Thymus (tissue), 11 donors: ENCODE measurements around the gene LILRB2. TPM values are rescaled to one million over a fixed set of nuclear protein-coding genes. Genes with fewer than 3 reads are reported as not detected.
A peak's percentile ranks its signal among the peaks of the same experiment; 100 is the strongest.
"Not testable (repeated sequence)": the region's sequence is repeated elsewhere in the genome, so short reads cannot be mapped to it uniquely, and the experiment has no call there.

Source experiments
- DNase-seq, 9 donors: peaks; one replicate each; pipeline ENCODE4 v3.0.0-alpha.2; 2013; ENCODE audit warnings: low spot score in 9 of 9, low read depth in 6 of 9, missing footprints in 1 of 9
- H3K27ac ChIP-seq, 2 donors: one replicate each; pipeline ENCODE4 v1.5.1; 2013; ENCODE audit warnings: control low read depth in 1 of 2, low read depth in 1 of 2, low read length in 1 of 2, mild to moderate bottlenecking in 1 of 2, moderate library complexity in 1 of 2
- H3K27me3 ChIP-seq, 2 donors: one replicate each; pipeline ENCODE4 v1.5.1; 2013; ENCODE audit warnings: low read length in 1 of 2; ENCODE audit not compliant: control insufficient read depth in 2 of 2, insufficient read depth in 1 of 2
- H3K36me3 ChIP-seq, 2 donors: one replicate each; pipeline ENCODE4 v1.5.1; 2013; ENCODE audit warnings: low read length in 1 of 2, mild to moderate bottlenecking in 1 of 2, moderate library complexity in 1 of 2; ENCODE audit not compliant: control insufficient read depth in 2 of 2, insufficient read depth in 2 of 2
- H3K4me1 ChIP-seq, 2 donors: one replicate each; pipeline ENCODE4 v1.5.1; 2013; ENCODE audit warnings: low read length in 2 of 2; ENCODE audit not compliant: control insufficient read depth in 2 of 2, insufficient read depth in 2 of 2
- H3K4me3 ChIP-seq, 2 donors: one replicate each; pipeline ENCODE4 v1.5.1; 2013; ENCODE audit warnings: low read length in 2 of 2, control low read depth in 1 of 2, mild to moderate bottlenecking in 1 of 2
- H3K9me3 ChIP-seq, 2 donors: one replicate each; pipeline ENCODE4 v1.5.1; 2013; ENCODE audit warnings: low read length in 1 of 2, mild to moderate bottlenecking in 1 of 2; ENCODE audit not compliant: control insufficient read depth in 2 of 2, insufficient read depth in 1 of 2
- WGBS: extraction: QIAGEN DNeasy Blood & Tissue Kit; methylation state at CpG from one replicate; pipeline ENCODE4 v1.1.7; 2013; 5-methylcytosine and 5-hydroxymethylcytosine counted together
- polyA plus RNA-seq: library from polyadenylated mRNA; stranded (reverse); fragments of 200-250 nt; gene quantifications from one replicate; pipeline ENCODE4 v1.2.3, GENCODE V29; 2013
- total RNA-seq: library from RNA; stranded (reverse); fragments of 120-200 nt; gene quantifications from one replicate; pipeline ENCODE4 v1.2.4, GENCODE V29; 2013
- donor health status: healthy.

LILRB2 gene
- total and polyA plus RNA-seq, 2 donors = 0.90 to 7.3 TPM

DNA sequence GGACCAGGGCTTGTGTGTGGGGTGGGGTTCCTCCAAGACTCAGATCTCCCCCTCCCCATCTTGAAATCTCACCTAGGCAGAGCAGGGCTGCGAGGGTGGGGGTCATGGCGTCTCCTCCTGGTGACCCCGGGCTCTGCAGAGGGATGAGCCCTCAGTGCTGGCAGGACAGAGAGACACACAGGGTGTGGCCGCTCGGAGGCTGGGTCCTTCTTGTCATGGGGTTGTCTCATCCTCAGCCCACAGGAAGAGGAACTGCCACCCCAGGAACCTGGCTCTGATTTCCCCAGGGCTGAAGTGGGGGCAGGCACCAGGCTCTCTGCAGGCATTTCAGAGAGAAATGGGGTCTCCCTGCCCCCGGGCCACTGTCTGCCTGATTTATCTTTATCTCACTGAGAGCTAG, 38.3 kb downstream of the LILRB2 start, which contains the start of gene LILRA6:
Gene LILRA6, minus strand, starts transcription at position 145 of the 400 bp plus-strand sequence.
- not testable (repeated sequence) for H3K27me3 ChIP-seq, H3K4me1 ChIP-seq, H3K4me3 ChIP-seq, DNase-seq, H3K9me3 ChIP-seq, H3K36me3 ChIP-seq, H3K27ac ChIP-seq
- WGBS = 75% methylated on average over 6 of the region's 6 CpGs

DNA sequence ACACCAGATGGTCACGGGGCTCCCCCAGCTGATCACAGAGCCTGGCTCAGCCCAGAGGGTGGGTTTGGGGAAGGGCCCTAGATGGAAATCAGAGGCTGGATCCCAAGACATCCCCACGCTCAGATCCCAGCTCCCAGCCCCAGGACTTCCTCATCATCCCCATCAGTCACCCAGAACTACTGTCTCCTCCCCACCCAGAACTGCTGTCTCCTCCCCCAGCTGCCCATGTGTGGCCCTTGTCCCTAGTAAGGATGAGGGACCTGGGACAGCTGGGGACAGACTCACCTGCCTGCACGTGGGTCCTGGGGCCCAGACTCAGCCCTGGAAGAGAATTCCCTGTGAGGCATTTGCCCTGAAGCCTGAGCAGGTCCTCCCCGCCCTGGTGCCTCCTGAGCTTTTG, 38.7 kb downstream of the LILRB2 start:
- not testable (repeated sequence) for H3K4me3 ChIP-seq
- 90% methylated on average over 4 of the region's 4 CpGs for WGBS

DNA sequence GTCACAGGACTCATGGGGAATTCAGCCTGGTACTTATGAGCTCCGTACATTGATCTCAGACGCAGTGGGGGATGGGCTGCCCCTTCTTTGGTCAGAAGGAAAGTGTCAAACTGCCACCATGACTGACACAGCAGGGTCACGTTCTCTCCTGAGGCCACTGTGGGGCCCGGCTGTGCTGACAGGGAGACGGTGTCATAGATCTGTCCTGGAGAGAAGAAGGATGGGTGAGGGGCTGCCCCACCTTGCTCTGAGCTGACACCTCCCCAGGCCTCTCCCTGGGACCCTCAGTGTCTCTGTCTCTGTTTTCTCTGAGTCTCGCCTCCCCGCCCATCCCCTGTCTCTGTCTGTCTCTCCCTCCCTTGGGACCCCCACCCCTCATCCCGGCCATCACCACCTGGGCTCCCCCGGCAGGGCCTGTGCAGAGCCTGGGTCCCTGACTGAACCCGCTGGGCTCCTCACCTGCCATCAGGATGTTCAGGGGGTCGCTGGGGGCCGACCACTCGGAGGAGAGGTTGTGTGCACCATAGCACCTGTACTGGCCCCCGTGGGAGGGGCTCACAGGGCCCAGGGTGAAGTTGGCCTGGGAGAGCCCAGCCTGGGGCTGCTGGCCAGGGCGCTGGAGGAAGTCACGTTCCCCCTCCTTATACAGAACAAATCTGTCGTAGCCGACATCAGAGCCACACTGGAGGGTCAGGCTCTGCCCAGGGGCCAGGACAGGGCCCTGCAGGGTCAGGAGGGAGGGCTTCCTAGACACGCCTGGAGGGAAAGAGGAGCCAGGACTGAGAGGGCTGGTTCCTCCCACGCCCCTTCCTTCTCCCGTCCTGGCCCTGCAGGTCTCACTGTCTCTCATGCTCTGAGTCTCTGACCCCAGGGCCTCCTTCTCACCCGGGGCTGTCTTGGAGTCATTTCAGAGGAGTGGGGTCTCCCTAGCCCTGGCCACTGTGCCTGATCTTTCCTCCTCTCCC, 40.3 kb downstream of the LILRB2 start:
- H3K27me3 ChIP-seq, H3K27ac ChIP-seq, H3K36me3 ChIP-seq, H3K9me3 ChIP-seq, H3K4me1 ChIP-seq, DNase-seq, H3K4me3 ChIP-seq: not testable (repeated sequence)
- 92% methylated on average over 19 of the region's 22 CpGs for WGBS

More for the DNA sequence above, 38.7 kb downstream of the LILRB2 start:
- H3K4me1 ChIP-seq, H3K9me3 ChIP-seq, H3K27ac ChIP-seq, H3K36me3 ChIP-seq, DNase-seq, H3K27me3 ChIP-seq: not testable (repeated sequence)

DNA sequence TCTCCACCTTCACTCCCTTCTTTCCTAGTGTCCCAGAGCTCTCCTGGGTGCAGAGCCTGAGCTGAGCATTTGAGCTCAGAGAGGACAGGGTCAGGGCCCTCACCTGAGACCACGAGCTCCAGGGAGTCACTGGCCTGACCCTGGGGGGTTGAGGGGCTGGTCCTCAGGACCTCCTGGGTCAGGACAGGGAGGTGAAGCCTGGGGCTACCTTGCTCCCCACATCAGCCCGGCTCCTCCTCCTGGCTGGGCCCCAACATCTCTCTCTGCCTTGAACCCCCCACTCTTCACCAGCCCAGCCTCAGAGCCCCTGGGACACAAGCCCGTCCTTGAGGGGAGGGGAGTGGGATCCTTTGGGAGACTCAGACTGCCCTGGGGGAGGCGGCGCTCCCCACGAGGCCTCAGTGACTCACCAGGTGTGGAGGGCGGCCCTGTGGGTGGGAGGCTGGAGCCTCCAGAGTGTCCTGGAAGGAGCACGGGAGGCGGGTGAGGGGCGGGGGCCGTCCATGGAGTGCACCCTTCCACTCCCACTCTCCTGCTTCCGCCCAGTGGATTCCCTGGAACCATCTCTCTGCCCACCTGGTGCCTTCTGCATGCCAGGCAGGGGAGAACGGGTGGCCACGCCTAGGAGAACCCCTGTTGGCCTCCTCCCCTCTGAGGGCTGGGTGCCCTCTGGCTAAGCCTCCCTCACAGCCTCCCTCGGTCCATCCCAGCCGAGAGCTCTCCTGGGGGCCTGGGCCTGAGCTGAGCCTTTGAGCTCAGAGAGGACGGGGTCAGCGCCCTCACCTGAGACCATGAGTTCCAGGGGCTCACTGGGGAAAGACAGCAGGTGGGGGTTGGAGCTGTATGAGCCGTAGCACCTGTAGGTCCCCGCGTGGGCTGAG, 41.2 kb downstream of the LILRB2 start:
- not testable (repeated sequence) for H3K4me3 ChIP-seq, H3K36me3 ChIP-seq, H3K4me1 ChIP-seq, H3K27ac ChIP-seq, DNase-seq, H3K27me3 ChIP-seq, H3K9me3 ChIP-seq
- 89% methylated on average over 14 of the region's 21 CpGs for WGBS

DNA sequence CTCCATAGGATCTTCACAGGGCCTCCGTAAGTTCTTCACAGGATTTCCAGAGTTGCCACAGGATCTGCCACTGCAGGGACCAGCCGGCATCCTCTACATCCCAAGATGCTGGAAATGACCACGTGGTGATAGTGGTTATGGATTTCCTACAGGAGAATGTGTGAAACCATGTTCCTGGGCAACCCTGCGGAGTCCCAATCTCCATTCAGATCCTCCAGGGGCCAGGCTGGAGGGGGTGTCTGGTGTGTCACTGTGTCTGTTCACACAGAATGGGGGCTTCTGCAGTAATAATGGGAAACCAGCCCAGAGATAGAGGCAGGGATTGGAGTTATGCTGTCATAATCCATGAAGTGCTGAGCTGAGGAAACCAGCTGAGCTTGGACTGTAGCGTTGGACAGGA, 47.0 kb downstream of the LILRB2 start:
- 89% methylated on average over 5 of the region's 5 CpGs for WGBS
- Histone ChIP-seq H3K36me3 (no peaks in the 10 kb centered on the region), H3K27ac (no peak overlapping the region), H3K4me1 (no peaks in the 10 kb centered on the region), H3K9me3 (no peaks in the 10 kb centered on the region), H3K4me3 (no peak overlapping the region), H3K27me3 (no peaks in the 10 kb centered on the region)
- no peak for DNase-seq

DNA sequence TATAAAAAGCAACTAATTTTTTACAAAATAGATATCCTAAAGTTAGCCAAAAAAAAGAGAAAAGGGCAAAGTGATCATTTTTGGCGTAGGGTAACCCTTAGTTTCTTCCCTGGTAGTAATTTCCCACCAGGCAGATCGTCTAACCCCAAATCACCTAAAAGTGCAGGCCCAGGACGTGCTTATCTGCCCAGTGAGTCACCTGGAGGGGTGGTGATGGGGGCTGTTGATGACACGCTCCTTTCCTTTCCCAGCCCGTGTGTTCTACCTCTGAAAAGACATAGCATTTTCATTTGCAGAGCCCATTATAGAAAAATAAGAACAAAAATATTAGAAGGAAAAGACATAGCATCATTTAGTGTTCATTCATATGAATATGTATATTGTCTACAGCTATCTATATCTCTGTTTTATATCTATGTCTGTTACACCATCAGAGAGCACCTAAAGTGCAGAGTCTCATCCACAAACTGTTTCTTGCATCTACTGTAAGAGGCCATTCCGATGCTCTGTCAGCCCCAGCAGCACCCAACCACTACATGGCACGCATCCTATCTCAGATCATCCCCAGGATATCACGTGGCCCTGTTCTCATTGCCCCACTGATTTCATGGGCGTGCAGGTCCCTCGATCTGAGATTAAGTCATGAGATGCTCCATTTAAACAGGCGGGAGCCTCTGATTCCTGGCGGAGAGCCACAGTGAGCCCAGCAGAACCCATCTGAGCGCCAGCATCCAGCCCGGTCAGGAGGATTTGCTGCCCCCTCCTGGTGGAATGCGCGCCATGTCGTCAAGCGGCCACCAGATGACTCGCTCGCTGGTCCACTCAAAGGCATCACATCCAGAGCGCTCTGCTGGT, 49.6 kb downstream of the LILRB2 start:
- Histone ChIP-seq H3K4me1 (no peaks in the 10 kb centered on the region), H3K36me3 (no peaks in the 10 kb centered on the region), H3K9me3 (no peaks in the 10 kb centered on the region), H3K4me3 (no peak overlapping the region), H3K27ac (no peak overlapping the region), H3K27me3 (no peaks in the 10 kb centered on the region)
- DNase-seq = peak in 8 of 9 donors; percentile 44 to 81 (median 68)
- WGBS = 33% methylated on average over 21 of the region's 21 CpGs

DNA sequence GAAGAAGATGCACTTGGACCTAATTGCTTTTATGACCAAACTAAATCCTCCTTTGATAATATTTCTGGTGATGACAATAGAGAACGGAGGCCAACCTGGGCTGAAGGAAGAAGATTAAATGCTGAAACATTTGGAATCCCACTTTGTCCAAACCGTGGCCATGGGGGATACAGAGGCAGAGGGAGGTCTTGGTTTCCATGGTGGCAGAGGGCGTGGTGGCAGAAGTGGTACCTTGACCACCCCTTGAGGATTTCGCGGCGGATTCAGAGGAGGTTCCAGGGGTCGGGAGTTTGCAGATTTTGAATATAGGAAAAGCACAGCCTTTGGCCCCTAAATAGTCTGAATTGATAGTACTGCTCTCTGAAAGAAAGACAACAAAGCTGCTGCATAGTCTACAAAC, 50.9 kb downstream of the LILRB2 start:
- 95% methylated on average over 7 of the region's 7 CpGs for WGBS
- Histone ChIP-seq H3K4me1 (no peaks in the 10 kb centered on the region), H3K27me3 (no peaks in the 10 kb centered on the region), H3K9me3 (no peaks in the 10 kb centered on the region), H3K27ac (peak overlapping the region in 1 of 2 donors; percentile 18), H3K36me3 (no peaks in the 10 kb centered on the region), H3K4me3 (no peak overlapping the region)
- no peak for DNase-seq

DNA sequence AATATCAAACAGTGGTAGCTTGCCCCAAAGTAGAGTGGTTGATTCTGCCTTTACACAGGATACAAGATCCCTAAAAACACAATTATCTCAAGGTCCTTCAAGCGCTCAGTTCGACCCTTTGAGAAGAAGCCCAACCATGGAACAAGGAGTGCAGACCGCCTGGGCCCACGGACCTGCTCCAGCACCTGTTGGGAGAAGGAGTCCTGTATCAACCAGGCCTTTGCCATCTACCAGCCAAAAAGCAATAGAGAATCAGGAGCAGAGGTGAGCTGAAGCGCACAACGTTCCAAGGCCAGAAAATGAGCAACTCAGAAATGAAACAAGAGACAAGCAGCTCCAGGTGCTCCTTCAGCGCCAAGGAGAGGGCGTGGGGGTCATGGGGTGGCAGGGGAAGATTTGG, 51.8 kb downstream of the LILRB2 start:
- no peaks in the 10 kb centered on the region for H3K27me3 ChIP-seq
- H3K36me3 ChIP-seq = no peaks in the 10 kb centered on the region
- H3K9me3 ChIP-seq = no peaks in the 10 kb centered on the region
- 96% methylated on average over 8 of the region's 8 CpGs for WGBS
- no peak for DNase-seq
- H3K4me3 ChIP-seq = no peak overlapping the region
- H3K27ac ChIP-seq = no peak overlapping the region
- no peaks in the 10 kb centered on the region for H3K4me1 ChIP-seq
